Muscle of leg (tissue), 16 donors: ENCODE measurements around the gene REEP1. TPM values are rescaled to one million over a fixed set of nuclear protein-coding genes. Genes with fewer than 3 reads are reported as not detected.

ENCODE experiments used
- DNase-seq: peaks from one replicate; pipeline ENCODE4 v3.0.0; 2013
- H3K27ac ChIP-seq: one replicate; pipeline ENCODE4 v1.5.1; 2013; ENCODE audit warnings: mild to moderate bottlenecking, low read length, control low read depth
- H3K27me3 ChIP-seq: one replicate; pipeline ENCODE4 v1.6.1; 2013; ENCODE audit warnings: low read length; ENCODE audit not compliant: control insufficient read depth, insufficient read depth
- H3K36me3 ChIP-seq: one replicate; pipeline ENCODE4 v1.6.1; 2013; ENCODE audit warnings: low read length; ENCODE audit not compliant: control insufficient read depth, insufficient read depth
- H3K4me1 ChIP-seq: one replicate; pipeline ENCODE4 v1.6.1; 2013; ENCODE audit warnings: low read length; ENCODE audit not compliant: control insufficient read depth, insufficient read depth
- H3K4me3 ChIP-seq: one replicate; pipeline ENCODE4 v1.5.1; 2013; ENCODE audit warnings: low read length, control low read depth
- H3K9me3 ChIP-seq: replicated peaks from 2 replicates; pipeline ENCODE4 v1.6.1; 2013; ENCODE audit warnings: low read depth, low read length; ENCODE audit not compliant: control insufficient read depth
- WGBS: methylation state at CpG from one replicate; pipeline ENCODE4 v1.1.5; 2013; ENCODE audit warnings: missing lambda C conversion rate; ENCODE audit not compliant: insufficient coverage; 5-methylcytosine and 5-hydroxymethylcytosine counted together
- long read RNA-seq, 11 donors: transcript quantifications; one replicate each; lab custom pipeline, GENCODE V29; 2026
- polyA plus RNA-seq, 8 donors: library from polyadenylated mRNA; unstranded; fragments of 120-200 nt; gene quantifications; one replicate each; pipeline versions ENCODE4 v1.2.1 to v1.2.3, GENCODE V29; 2013; ENCODE audit warnings: inconsistent platforms in 1 of 8, low replicate concordance in 1 of 8; ENCODE audit not compliant: insufficient read length in 8 of 8, insufficient read depth in 1 of 8
- total RNA-seq: library from RNA; stranded (reverse); fragments of 120-200 nt; gene quantifications from one replicate; pipeline ENCODE4 v1.2.4, GENCODE V29; 2013

REEP1 gene, protein sequence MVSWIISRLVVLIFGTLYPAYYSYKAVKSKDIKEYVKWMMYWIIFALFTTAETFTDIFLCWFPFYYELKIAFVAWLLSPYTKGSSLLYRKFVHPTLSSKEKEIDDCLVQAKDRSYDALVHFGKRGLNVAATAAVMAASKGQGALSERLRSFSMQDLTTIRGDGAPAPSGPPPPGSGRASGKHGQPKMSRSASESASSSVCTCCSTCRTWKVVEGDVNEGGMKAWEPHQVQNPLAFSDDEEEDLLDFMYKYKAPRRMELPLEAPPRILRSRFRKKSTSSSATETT
- total RNA-seq: 48.0 TPM
- polyA plus RNA-seq: 100 to 1,000 TPM in 1 of 8 donors, 10 to 100 TPM in 7; 41.0 to 104 (median 56.2) TPM
- long read RNA-seq, donor 1, partial matches to known transcripts: 0 of 2 reads
- long read RNA-seq, donor 1, other reads (novel, unspliced or antisense): 0 of 2 reads
- long read RNA-seq, donor 2, partial matches to known transcripts: 0 of 1 reads
- long read RNA-seq, donor 2, other reads (novel, unspliced or antisense): 0 of 1 reads
- long read RNA-seq, donor 3, partial matches to known transcripts: 0 of 2 reads
- long read RNA-seq, donor 3, other reads (novel, unspliced or antisense): 0 of 2 reads
- long read RNA-seq, donor 4: 0 reads
- long read RNA-seq, donor 5, partial matches to known transcripts: 10 of 19 reads
- long read RNA-seq, donor 5, other reads (novel, unspliced or antisense): 5 of 19 reads
- long read RNA-seq, donor 6, partial matches to known transcripts: 7 of 19 reads
- long read RNA-seq, donor 6, other reads (novel, unspliced or antisense): 5 of 19 reads
- long read RNA-seq, donor 7, partial matches to known transcripts: 0 of 1 reads
- long read RNA-seq, donor 7, other reads (novel, unspliced or antisense): 0 of 1 reads
- long read RNA-seq, donor 8, partial matches to known transcripts: 0 of 2 reads
- long read RNA-seq, donor 8, other reads (novel, unspliced or antisense): 0 of 2 reads
- long read RNA-seq, donor 9, partial matches to known transcripts: 0 of 2 reads
- long read RNA-seq, donor 9, other reads (novel, unspliced or antisense): 0 of 2 reads
- long read RNA-seq, donor 10, partial matches to known transcripts: 13 of 25 reads
- long read RNA-seq, donor 10, other reads (novel, unspliced or antisense): 11 of 25 reads
- long read RNA-seq, donor 11, partial matches to known transcripts: 6 of 6 reads
- long read RNA-seq, donor 11, other reads (novel, unspliced or antisense): 0 of 6 reads

GRCh38 chr2:86337244-86337835, at the start of gene REEP1:
Gene REEP1 (minus strand): TSS chr2:86337626. CDS start chr2:86337510, 116 bp downstream.
- DNase-seq: peak; percentile 61
- no peaks in the 10 kb centered on the region for H3K36me3 ChIP-seq
- under 1% methylated on average over 81 of the region's 87 CpGs for WGBS
- peak within 1 kb of the TSS; percentile 80 for H3K27ac ChIP-seq
- peak within 1 kb of the TSS; percentile 63 for H3K4me3 ChIP-seq
- peaks cover 27% of the 10 kb centered on the region for H3K4me1 ChIP-seq
- H3K27me3 ChIP-seq: peaks cover 44% of the 10 kb centered on the region
- no peaks in the 10 kb centered on the region for H3K9me3 ChIP-seq

GRCh38 chr2:86383844-86384243, 46.4 kb upstream of the REEP1 start:
- no peak overlapping the region for H3K4me3 ChIP-seq
- H3K27ac ChIP-seq: no peak overlapping the region
- no peaks in the 10 kb centered on the region for H3K36me3 ChIP-seq
- H3K4me1 ChIP-seq: no peaks in the 10 kb centered on the region
- DNase-seq: no peak
- no peaks in the 10 kb centered on the region for H3K27me3 ChIP-seq
- H3K9me3 ChIP-seq: no peaks in the 10 kb centered on the region
- no CpG with 5 or more reads among the region's 1 CpG for WGBS

DNA sequence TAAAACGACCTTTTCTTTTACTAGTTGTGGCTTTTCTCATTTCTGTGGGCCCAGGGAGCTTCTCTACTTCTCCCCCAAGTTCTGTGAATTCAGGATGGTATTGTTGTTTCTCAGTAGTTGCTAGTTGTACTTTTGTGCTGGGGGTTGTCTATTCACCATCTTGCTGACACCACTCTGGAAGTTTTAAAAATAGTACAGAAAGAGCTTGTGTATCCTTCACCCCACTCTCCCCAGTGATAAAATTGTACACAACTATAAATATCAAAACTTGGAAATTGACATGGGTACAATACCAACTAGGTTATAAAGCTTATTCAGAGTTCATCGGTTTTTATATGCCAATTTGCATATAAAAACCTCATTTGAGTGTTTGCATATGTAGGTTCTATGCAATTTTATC, 45.3 kb upstream of the REEP1 start:
- no CpG with 5 or more reads among the region's 2 CpGs for WGBS
- no peaks in the 10 kb centered on the region for H3K4me1 ChIP-seq
- H3K36me3 ChIP-seq: no peaks in the 10 kb centered on the region
- no peak for DNase-seq
- no peak overlapping the region for H3K27ac ChIP-seq
- no peaks in the 10 kb centered on the region for H3K9me3 ChIP-seq
- no peaks in the 10 kb centered on the region for H3K27me3 ChIP-seq
- H3K4me3 ChIP-seq: no peak overlapping the region

GRCh38 chr2:86382108-86382507, 44.7 kb upstream of the REEP1 start:
- DNase-seq: no peak
- no peak overlapping the region for H3K27ac ChIP-seq
- H3K9me3 ChIP-seq: no peaks in the 10 kb centered on the region
- H3K4me3 ChIP-seq: no peak overlapping the region
- H3K4me1 ChIP-seq: no peaks in the 10 kb centered on the region
- WGBS: 100% methylated on average over 1 of the region's 2 CpGs
- no peaks in the 10 kb centered on the region for H3K27me3 ChIP-seq
- H3K36me3 ChIP-seq: no peaks in the 10 kb centered on the region

DNA sequence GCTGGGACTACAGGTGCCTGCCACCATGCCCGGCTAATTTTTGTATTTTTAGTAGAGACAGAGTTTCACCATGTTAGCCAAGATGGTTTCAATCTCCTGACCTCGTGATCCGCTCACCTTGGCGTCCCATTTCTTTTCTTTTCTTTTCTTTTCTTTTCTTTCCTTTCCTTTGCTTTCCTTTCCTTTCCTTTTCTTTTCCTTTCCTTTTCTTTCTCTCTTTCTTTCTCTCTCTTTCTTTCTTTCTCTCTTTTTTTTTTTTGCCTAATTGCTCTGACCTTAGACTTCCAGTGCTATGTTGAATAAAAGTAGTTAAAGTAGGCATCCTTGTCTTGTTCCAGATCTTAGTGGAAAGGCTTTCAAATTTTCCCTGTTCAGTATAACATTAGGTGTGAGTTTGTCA, 41.0 kb upstream of the REEP1 start:
- Histone ChIP-seq H3K27me3 (no peaks in the 10 kb centered on the region), H3K36me3 (no peaks in the 10 kb centered on the region), H3K4me1 (no peaks in the 10 kb centered on the region), H3K9me3 (no peaks in the 10 kb centered on the region), H3K4me3 (no peak overlapping the region), H3K27ac (no peak overlapping the region)
- WGBS: no CpG with 5 or more reads among the region's 4 CpGs
- DNase-seq: no peak

DNA sequence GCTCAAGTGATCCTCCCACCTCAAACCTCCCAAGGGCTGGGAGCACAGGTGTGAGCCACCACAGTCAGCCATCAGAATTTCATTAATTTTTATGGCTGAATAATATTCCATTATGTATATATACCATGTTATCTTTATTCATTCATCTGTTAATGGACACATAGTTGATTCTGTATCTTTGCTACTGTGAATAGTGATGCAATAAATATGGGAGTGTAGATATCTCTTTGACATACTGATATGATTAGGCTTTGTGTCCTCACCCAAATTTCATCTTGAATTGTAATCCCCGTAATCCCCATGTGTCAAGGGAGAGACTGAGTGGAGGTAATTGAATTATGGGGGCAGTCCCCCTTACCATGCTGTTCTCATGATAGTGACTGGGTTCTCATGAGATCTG, 38.2 kb upstream of the REEP1 start:
- H3K27me3 ChIP-seq: no peaks in the 10 kb centered on the region
- no peak overlapping the region for H3K4me3 ChIP-seq
- WGBS: no CpG with 5 or more reads among the region's 1 CpG
- peaks cover 3% of the 10 kb centered on the region for H3K9me3 ChIP-seq
- no peaks in the 10 kb centered on the region for H3K4me1 ChIP-seq
- no peak overlapping the region for H3K27ac ChIP-seq
- no peak for DNase-seq
- no peaks in the 10 kb centered on the region for H3K36me3 ChIP-seq

- Histone ChIP-seq H3K27ac (no peak overlapping the region), H3K4me1 (peaks cover 3% of the 10 kb centered on the region), H3K9me3 (peaks cover 7% of the 10 kb centered on the region), H3K36me3 (no peaks in the 10 kb centered on the region), H3K4me3 (no peak overlapping the region), H3K27me3 (no peaks in the 10 kb centered on the region)
- peak; percentile 47 for DNase-seq
- WGBS: 27% methylated on average over 2 of the region's 4 CpGs
These were observed 35.4 kb upstream of the REEP1 start for GRCh38 chr2:86372641-86373502.

- H3K27ac ChIP-seq: no peak overlapping the region
- no peaks in the 10 kb centered on the region for H3K36me3 ChIP-seq
- no peak overlapping the region for H3K4me3 ChIP-seq
- no peaks in the 10 kb centered on the region for H3K27me3 ChIP-seq
- peaks cover 3% of the 10 kb centered on the region for H3K4me1 ChIP-seq
- peaks cover 7% of the 10 kb centered on the region for H3K9me3 ChIP-seq
- DNase-seq: no peak
- no CpG with 5 or more reads among the region's 4 CpGs for WGBS
These were observed 34.7 kb upstream of the REEP1 start for GRCh38 chr2:86372133-86372532.

- H3K36me3 ChIP-seq: no peaks in the 10 kb centered on the region
- no peak for DNase-seq
- peaks cover 3% of the 10 kb centered on the region for H3K4me1 ChIP-seq
- H3K27me3 ChIP-seq: no peaks in the 10 kb centered on the region
- no CpG with 5 or more reads among the region's 4 CpGs for WGBS
- no peak overlapping the region for H3K4me3 ChIP-seq
- no peak overlapping the region for H3K27ac ChIP-seq
- peaks cover 7% of the 10 kb centered on the region for H3K9me3 ChIP-seq
These were observed 34.1 kb upstream of the REEP1 start for GRCh38 chr2:86371527-86371926.
